Stimulated activated CD8-positive, alpha-beta memory T cell treated with anti-CD3 and anti-CD28 coated beads, Interleukin-12 subunit alpha, Interleukin-12 subunit beta, amount 100 ng/mL, for 4 hours (primary cell): ENCODE results near the gene F13A1.
"Not testable (repeated sequence)": the region's sequence is repeated elsewhere in the genome, so short reads cannot be mapped to it uniquely, and the experiment has no call there.

Experiments used
- DNase-seq: peaks from one replicate; pipeline ENCODE4 v3.0.0-alpha.2; 2020; ENCODE audit warnings: low read depth

The F13A1 gene

DNA sequence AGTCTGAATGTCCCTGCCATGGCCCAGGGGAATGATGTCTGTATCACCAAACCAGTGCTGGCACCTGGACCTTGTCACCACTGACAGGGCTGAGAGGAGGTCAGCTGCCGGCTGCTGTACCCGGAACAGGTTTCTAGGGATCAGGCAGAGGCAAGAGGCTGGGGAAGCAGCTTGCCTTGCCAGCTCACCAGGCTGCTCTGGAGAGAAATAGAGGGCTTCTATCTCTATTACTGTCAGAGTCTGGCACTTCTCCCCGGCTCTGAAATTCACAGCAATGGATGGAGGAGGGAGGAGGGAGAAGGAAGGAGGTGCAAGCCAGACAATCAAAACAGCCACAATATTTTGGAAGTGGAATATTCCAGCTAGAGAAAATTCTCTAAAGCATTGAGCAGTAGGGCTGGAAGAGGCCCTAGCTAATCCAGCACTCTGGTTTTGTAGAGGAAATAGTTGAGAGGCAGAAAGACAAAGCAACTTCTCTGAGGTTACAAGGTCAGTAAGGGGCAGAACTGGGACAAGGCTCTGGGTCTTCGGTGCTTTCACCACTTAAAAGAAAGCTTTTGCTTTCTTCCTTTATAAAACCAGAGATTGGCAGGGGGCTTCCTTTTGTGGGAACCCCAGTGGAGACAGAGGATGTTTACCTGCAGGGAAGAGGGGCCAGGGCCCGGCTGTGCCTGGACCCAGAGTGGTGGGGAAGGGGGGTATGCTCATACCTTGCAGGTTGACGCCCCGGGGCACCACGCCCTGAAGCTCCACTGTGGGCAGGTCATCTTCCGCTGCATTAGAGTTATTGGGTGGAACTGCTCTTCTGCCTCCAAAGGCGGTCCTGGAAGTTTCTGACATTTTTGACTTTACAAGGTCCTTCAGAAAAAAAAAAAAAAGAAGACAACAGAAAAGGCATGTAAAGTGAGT lies 2.4 kb downstream of the F13A1 start:
- DNase-seq: no peak

DNA sequence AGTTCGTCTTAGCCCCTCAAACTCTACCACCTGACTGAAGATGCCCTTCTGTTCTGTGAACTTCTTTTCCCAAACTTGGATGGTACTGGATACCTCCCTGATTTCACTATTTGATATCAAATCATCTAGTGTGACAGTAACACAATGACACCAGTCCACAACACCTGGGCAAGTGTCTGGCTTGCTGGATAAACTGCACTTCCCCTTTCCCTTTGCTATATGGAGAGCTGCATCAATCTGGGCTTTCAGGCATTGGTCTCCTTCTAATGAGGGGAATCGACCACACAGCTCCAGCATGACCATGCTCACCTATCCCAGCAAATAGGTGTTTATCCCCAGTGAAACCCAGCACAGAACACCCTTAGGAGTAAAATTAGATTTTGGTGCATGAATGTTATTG lies 3.1 kb downstream of the F13A1 start:
- DNase-seq: no peak

DNA sequence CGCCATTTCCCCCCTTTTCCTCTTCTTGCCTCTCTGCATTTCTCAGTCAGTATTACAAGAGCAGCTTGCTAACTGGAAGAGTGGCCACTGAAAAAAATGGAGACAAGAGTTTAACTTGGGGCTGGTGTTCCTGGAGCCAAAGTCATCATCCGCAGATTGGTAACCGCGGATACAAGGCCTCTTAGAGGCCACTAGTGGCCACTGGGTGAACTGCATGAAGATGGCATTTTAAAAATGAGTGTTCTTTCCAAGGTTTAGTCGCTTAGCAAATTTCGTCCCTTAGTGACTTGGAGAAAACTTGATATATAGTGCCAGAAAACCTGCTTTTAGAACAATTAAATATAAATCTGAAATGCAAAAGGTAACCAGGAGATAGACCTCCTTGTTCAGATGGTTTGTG lies 4.8 kb downstream of the F13A1 start:
- DNase-seq: no peak

DNA sequence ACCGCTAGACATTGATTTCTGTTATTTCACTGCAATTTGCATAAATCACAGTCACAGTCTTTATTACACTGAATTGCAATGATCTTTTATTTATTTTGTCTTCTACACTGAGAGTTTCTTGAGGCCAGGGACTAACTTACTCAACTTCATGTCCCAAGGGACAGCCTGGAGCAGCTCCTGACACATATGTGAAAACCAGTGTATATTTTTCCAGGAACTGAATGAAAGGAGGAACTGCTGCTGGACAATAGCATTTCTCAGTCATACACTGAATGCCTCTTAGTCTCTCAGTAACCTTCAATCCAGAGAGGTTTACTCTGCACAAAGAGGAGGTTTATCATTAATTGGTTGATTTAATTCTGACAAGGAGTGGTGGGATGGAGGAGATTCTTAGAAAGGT lies 5.9 kb downstream of the F13A1 start:
- DNase-seq: no peak

DNA sequence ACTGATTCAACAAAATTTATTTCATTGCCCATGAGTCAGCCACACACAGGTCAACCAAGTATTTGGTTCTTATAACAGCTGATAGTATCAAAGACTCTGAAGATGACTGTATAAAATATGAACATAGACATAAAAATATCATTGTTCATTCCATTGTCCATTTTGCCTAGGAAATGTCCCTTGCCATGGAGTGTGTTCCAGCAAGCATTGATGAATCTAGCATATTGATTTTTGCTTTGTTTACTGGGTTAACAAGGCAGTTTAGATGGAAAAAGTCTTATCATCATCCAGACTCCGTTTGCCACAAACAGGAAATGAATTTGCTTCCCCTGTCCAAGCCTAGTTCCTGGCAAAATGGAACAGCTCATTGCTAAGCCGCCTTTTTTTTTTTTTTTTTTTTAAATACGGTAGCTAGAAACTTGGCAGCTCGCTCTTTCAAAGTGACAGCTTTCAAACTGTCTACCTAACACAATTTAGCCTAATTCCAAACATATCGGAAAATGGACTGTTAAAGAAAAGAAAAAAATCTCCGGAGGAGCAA lies 7.5 kb downstream of the F13A1 start:
- DNase-seq: no peak

DNA sequence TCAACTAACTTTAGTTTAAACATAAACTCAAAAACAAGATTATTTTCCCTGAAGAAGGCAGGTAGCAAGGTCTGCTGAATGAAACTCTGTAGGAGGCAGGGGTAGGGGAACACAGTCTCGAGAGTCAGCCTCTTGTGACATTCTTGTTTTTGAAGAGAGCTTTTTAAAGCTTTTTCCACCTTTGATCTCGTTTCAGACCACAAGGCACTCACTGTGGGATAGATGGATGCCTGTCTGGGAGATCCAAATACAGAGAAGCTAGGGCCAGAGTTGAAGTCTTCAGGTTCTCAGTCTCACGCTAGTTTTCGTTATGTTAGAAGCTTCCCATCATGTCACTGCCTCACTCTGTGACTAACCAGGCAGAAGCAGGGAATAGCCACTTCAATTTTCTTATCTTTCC lies 14.9 kb downstream of the F13A1 start:
- DNase-seq: no peak

DNA sequence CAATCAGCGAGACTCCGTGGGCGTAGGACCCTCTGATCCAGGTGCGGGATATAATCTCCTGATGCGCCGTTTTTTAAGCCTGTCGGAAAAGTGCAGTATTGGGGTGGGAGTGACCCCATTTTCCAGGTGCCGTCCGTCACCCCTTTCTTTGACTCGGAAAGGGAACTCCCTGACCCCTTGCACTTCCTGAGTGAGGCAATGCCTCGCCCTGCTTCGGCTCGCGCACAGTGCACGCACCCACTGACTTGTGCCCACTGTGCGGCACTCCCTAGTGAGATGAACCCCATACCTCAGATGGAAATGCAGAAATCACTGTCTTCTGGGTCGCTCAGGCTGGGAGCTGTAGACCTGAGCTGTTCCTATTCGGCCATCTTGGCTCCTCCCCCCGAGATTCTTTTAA lies 20.1 kb downstream of the F13A1 start:
- DNase-seq: not testable (repeated sequence)

DNA sequence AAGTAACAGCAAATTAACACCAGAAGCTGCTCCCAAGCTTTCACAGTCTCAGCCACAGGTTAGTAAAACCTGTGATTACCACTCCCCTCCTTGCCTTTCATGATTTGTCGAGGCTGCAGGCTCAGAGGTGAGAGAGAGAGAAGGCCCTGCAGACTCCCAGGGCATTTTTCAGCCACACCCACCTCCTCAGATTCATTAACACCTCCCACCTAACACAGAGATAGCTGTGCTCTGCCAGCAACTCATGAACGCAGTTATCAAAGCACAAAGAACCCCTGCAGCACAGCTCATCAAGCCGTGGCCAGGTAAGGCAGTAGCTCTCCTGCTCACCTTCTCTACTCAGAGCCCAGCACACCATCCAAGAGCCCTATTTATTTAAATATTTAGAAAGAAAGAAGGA lies 27.1 kb downstream of the F13A1 start:
- DNase-seq: no peak

DNA sequence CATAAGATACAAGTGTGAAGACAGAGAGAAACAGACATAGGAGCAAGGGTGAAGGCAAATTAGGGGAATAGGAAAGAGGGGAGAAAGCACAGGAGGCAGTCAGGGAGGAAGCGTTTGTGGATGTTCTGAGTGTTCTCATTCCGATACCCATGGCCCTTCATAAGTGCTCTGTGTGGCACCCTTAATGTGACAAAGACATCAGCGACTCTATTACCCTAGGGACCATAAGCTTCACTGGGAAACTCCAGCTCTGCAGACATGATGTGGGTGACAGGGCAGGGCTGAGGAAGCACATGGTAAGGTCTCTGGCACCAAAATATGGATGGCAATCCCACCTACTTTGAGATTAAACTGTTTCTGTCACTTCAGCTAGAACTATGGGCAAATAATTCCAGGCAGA lies 33.0 kb downstream of the F13A1 start:
- no peak for DNase-seq

DNA sequence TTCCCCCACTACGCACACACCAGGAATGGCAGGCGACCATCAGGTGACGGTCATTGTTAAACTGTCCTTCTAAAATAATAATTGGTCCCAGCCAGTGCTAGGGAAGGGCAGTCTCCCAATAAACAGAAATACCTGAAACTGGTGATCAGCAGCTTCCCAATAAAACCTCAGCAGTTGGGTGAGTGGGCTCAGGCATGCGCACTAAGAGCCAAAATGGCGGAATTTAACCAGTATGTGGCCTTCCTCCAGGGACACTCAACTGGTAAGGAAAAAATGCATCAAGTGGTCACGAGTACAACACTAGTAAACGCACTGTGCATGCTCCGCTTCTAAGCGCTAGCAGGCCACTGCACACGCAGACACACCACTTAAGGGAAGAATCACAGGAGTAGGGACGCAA lies 34.8 kb downstream of the F13A1 start:
- no peak for DNase-seq

DNA sequence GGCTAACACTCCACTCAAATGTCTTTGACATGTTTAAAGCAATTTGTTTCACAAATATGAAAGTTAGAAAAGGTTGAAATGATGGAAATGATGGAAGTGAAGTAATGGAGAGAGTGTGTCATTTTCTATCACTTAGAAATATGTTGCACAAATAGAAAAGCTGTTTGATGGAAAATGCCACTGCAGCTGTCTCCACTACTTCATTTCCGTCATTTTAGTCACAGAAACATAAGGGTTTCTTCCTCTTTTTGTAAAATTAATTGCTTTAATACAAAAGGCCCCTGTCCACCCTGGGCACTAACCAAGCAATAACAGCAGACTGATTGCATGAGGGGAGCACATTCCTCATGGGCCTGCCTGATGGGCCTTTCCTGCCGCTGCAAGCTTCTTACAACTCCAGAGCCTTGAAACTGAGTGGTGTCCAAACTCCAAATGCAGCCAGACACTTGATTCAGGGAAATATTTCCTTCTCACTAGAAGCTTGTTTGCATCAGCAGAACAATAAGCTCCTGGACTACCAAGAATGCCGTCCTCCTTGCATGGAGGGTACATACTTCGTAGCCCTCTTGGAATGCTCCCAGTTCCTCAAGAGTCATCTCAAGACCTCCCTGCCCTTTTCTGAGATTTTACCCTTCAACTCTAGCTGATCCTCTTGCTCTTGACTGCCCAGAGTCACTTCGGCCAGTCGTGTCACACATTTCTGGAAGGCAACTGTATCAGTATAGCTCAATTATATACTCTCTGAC lies 36.1 kb downstream of the F13A1 start:
- no peak for DNase-seq

DNA sequence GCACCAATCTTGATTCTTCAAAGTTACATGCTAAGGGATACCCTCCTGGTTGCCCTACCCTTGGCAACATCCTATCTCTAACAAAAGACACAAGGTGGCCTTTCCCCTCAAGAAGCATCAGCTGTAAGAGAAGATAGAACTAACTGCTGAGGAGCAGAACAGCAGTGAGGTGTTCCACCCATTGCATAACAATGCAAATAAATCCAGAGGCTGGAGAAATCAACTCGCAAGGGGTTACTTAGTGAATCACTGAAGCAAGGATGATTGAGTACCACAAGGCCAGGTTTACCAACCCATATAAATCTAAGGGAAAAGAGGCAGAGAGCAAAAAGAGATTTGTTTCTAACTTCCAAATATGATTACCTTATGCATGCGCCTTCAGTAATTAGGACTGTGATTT lies 36.7 kb downstream of the F13A1 start:
- no peak for DNase-seq

DNA sequence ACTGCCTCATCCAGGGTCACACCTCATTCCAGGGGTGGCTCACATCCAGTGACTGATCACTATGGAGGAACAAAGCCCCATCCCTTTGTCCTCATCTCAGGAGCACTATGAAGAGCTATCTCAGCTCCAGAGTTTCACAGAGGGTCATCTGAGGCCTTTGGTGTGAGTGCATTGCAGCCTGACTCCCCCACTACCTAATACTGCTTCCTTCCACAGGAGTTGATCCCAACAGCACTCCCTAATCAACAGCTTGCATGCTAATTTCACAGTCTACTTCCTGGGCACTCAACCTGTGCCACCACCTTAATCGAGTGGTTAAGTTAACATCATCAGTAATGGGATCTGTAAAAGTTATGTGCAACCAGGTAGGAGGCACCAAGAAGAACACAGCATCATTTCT lies 37.7 kb downstream of the F13A1 start:
- no peak for DNase-seq

DNA sequence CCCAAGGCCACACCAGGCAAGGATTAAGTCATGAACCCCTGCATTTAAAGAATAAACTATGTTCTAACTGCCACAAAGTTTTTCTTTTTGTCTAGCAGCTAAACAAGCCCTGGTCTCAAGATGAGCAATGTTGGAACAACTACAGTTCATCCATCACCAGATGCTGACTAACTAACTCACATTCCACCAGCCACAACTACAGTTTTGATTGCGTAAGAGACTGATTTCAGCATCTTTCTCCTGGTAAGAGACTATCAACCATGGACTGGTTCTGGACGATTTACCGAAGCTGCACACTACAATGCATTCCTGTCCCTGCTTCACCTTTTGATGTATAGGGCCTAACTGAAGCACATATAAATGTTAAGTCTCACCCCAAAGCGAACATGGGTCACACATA lies 43.0 kb downstream of the F13A1 start:
- DNase-seq: no peak

DNA sequence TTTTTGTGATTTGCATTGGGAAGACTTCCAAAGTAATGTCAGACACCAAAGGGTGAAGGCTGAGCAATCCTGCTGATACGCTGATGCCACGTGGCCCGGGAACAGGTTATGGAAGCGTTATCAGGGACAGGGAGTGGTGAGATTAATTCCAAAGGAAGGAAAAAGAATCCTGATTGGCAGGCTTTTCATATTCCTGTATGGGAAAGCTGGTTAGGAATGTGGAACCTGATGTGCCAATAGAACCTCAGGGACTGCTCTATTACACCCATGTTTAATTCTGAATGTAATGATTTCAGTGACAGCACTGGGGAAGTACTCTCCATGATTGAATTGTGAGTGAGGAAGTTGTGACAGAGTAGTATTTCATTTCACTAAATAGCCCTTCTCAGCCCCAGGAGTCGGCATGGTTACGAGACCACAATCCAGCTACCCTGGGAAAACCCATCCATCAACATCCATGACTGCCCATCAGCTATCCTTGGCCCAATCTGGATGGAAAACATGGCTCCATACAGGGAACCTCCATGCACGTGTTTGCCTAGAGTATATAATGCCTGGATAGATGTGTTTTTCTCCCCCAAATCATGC lies 49.4 kb downstream of the F13A1 start:
- no peak for DNase-seq

DNA sequence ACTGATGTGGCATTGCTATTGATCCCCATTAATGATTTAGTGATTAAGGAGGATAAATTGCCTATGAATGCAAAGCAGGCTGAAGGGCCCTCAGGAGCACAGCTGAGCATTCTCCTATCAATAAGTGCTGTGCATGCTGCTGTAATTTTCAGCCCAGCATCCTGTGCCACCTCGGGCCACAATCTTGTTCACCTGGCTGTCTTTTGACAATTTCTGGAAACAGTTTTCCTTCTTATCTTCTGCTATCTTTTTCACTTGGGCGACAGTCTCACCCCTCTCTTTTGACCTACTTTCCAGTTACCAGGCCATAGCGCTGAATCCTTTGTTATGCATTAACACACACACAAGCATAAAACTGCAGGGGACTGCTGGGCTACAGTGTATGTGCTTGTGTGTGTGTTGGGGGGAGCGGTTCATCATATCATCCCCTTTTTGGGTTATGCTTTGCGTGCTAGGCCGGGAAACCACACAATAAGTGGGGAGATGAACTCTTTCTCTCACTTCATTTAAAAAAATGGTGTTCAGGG lies 60.2 kb downstream of the F13A1 start:
- DNase-seq: no peak

DNA sequence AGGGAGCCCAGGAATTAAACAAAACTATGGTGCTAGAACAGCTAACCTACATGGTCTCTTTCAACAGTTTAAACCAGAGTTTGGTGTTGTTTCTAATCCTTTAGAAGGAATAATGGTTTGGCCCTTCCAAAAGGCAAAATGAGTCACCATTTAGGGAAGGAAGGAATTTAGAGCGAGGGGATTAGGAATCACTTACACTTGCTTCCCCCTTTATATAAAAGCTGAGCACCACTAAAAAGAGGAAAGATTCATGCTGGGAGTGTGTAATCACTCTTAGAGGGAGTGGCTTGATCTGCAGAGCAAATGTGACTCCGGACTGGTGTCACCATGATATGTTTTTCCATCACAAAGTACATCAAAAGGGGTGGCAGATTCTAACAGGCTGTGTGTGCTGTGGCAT lies 63.6 kb downstream of the F13A1 start:
- no peak for DNase-seq

DNA sequence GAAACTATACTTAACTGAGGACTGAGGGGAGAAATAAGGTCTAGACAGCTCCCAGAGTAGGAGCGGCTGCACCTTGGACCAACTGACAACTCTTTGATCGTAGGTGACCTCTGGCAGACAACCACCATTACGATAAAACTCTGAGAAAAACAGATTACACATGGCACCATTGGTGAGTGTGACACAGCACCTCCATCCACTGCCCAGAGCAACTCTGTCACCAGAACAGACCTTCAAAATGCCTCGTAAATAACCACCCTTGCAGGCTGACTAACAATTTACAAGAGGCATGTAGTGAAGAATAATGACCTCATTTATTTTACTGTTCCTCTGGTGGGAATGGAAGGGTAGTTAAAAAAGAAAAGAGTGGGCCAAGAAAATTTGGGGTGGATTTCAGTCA lies 64.2 kb downstream of the F13A1 start:
- no peak for DNase-seq

DNA sequence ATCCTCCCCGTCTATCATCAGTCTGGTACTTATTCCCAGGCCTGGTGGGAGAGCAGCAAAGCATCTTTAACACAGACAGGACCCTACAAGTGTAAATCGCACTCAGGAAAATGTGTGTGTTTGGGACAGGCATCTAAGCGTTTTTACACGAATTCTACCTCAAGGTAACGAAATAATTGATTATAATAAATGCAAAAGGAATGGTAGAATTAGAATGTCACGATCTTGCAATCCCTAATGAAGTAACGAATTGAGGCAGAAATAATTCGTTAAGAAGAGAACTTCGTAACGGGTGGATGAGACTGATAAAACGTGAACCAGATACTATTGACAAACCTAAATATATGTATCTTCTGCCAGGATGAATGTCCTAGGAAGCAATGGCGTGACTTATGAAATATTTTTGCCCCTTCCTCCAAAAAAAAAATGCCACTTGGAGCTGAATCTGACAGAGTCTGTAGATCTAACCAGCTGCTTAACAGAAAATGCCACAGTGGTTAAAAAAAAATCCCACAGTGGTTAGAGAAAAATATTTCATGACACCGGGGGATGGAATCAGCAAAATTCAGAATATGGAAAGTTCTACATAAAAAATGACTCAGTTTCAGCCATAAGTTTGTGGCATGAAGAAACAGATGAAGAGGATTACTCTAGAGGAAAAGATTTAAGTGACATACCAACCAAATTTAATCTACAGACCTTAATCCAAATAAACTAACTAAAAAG lies 68.7 kb downstream of the F13A1 start:
- no peak for DNase-seq

DNA sequence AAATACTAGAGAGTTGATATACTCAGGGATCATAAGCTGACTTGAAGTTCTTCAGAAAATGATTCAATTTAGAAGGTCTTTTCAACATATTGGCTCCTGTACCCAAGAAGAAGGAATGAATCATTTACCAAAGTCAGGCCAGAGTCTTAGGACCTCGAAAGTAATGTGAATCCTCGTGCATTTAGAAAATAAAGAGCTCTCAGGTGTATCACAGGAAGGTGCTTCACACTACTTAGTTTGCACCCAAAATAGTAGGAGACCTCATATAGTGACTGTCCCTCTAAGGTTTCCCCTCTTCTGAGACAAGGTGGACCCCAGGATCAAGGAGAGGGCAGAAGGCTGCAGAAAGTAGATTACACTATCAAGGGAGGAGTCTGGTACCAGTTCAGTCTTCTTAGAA lies 71.8 kb downstream of the F13A1 start:
- DNase-seq: no peak

DNA sequence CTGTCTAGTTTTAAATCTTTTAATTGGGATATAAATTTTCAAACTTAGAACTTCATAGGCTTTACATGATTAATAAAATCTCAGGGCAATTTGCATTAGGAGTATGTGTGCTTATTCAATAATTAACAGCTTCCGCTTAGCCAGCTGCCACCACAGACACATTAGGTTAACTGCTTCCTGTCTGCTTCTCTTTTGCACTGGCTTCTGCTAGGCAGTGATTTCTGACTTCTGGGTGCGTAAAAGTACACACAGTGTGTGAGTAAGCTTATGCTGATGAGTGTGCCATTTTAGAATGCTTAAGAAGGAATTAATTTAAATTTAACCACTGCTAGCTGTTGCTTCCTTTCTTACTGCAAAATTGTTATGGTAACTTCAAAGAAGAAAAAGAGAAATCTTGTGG lies 73.9 kb downstream of the F13A1 start:
- no peak for DNase-seq

DNA sequence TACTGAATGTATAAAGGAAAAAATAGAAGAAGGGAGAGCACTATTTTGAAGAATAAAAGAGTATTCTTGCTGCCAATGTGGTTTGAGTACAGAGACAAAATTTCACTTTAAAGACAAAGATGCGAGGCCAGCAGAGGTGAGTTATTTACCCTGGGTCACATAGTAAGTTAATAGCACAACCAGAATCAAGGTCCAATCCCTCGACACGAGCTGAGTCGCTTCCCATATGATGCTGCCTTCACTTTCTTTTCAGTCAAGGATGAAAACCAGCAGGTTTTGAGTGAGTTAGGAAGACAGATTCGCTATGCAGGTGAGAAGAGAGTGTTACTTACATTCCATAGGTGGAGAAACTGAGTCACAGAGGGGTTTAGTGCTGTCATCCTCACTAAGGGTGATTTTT lies 75.8 kb downstream of the F13A1 start:
- no peak for DNase-seq
